AG04449 (cell line): ENCODE measurements around the gene PLEKHA6.

ENCODE experiments used
- CTCF ChIA-PET: fragments of 350-600 bp; formaldehyde crosslinking; extraction: SDS; loops from one replicate; lab custom pipeline; 2021; ENCODE audit warnings: antibody characterized with exemption; lab: Yijun Ruan, JAX
- POLR2A ChIA-PET: fragments of 400-600, 350-600 bp; formaldehyde crosslinking; extraction: SDS; loops from one replicate; lab custom pipeline; 2020; ENCODE audit warnings: antibody characterized with exemption, inconsistent platforms; lab: Yijun Ruan, JAX
- DNase-seq: peaks from one replicate; pipeline ENCODE4 v3.0.0-alpha.2; 2010; ENCODE audit warnings: low read depth, low spot score
- H3K4me3 ChIP-seq: 2 replicates; pipeline ENCODE4 v1.5.1; 2011; ENCODE audit warnings: low read depth, mild to moderate bottlenecking, control low read depth, low read length
- TF ChIP-seq, protein P1 (sequence below): IDR thresholded peaks from one replicate; pipeline ENCODE4 v1.5.1; 2011; ENCODE audit warnings: mild to moderate bottlenecking, moderate library complexity, low read length, control low read depth, inconsistent platforms; ENCODE audit not compliant: insufficient read depth; ENCODE audit errors: missing control alignments

PLEKHA6 gene

DNA sequence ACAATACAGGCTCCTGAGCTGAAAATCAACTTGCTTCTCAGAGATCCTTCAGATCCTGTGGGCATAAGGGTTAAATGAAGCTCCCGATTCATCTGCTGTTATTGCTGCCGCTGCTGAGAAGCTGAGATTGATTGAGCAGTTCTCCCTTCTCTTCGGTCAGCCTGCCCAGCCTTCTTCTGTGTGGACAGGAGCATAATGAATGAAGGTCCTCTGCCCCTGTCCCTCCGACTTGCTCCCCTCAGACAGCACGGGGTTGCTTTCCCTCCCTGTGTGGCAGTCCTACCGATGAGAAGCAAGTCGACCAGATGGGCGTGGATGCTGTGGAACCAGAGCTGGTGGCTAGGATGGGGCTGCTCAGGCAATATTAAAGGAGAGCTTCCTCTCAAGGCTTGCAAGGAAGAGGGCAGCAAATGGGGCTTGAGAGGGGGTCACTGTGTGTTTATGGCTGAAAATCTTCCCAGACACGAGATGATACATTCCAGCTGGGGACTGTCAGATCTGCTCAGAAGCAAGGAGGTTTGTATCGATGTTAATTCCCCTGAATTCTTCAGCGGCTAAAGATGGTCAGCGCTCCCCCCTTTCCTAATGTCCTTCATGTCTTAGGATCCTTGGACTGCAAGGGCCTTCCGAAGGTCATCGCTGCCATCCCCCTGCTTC is 82.0 kb downstream of the PLEKHA6 start:
- ChIA-PET CTCF (interaction anchor here (1.1 to 2.6 kb wide), 2 partner anchors 11 to 19 kb away, joined by 3 to 16 read pairs; no protein-coding TSS in a partner anchor), POLR2A (interaction anchor here (0.7 kb wide), 1 partner anchor 1222 kb away, joined by 3 read pairs; no protein-coding TSS in a partner anchor)
- no peak overlapping the region for H3K4me3 ChIP-seq
- TF ChIP-seq, protein P1, sequence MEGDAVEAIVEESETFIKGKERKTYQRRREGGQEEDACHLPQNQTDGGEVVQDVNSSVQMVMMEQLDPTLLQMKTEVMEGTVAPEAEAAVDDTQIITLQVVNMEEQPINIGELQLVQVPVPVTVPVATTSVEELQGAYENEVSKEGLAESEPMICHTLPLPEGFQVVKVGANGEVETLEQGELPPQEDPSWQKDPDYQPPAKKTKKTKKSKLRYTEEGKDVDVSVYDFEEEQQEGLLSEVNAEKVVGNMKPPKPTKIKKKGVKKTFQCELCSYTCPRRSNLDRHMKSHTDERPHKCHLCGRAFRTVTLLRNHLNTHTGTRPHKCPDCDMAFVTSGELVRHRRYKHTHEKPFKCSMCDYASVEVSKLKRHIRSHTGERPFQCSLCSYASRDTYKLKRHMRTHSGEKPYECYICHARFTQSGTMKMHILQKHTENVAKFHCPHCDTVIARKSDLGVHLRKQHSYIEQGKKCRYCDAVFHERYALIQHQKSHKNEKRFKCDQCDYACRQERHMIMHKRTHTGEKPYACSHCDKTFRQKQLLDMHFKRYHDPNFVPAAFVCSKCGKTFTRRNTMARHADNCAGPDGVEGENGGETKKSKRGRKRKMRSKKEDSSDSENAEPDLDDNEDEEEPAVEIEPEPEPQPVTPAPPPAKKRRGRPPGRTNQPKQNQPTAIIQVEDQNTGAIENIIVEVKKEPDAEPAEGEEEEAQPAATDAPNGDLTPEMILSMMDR = no peak
- DNase-seq = no peak

DNA sequence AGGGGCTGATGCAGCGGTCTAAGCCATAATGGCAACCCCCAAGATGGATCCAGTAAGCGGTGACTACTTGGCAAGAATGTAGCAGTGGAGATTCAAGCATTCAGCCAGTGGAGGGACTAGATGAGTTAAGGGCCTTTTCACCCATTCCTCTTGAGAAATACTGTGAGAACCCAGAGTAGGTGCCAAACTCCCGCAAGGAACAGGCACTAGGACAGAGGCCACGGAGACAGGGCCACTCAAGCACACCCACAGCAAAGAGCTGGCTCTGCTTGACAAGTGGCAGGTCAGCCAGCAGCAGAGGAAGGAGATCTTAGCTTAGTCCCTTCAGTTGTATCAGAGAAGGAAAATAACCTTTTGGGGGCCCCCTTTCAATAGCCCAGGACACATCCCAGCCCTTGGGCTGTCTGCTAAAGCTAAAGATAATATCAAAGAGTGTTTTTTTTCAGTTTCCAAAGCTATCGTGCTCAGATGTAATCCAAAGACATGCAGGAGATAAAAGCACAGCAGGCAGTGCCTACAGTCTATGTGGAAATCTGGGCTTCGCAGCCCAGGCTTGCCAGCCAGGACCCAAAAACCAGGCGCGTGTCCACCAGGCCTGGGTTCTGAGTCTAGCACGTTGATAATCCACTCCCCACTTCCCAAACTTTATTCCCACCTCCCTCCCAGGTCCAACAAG is 83.9 kb downstream of the PLEKHA6 start:
- DNase-seq = no peak
- CTCF ChIA-PET = interaction anchor here (1.0 to 2.6 kb wide), 4 partner anchors 12 to 111 kb away, joined by 3 to 10 read pairs (median 6); no protein-coding TSS in a partner anchor
- POLR2A ChIA-PET = no interaction called here
- no peak overlapping the region for H3K4me3 ChIP-seq
- TF ChIP-seq, protein P1 = no peak

DNA sequence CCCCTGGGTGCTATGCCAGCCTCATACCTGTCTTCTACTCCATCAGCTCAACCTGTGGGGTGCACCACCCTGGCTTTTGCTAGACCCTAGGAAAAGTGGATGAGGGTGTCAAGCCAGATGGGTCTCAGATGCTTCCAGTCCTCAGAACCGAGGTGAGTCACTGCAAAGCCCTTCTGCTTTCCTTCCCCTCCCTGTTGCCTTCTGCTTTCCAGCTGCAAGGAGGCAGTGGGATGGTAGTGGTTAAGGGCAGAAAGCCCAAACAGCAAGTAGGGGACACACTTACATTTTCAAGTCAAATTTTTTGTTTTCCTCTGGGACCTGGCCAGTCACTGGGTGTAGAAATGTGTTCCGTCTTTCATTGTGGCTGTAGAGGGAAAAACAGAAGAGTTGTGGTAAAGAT is 85.3 kb downstream of the PLEKHA6 start:
- no peak for DNase-seq

GRCh38 chr1:204272505-204272904 is 87.2 kb downstream of the PLEKHA6 start:
- CTCF ChIA-PET = interaction anchor here (0.6 to 6.3 kb wide), 6 partner anchors 9 to 110 kb away, joined by 3 to 39 read pairs (median 4); partner anchors contain the start of gene GOLT1A
- no peak overlapping the region for H3K4me3 ChIP-seq
- TF ChIP-seq, protein P1 = no peak
- POLR2A ChIA-PET = no interaction called here
- no peak for DNase-seq

More for the DNA sequence above, 85.3 kb downstream of the PLEKHA6 start:
- CTCF ChIA-PET = interaction anchor here (1.0 to 2.6 kb wide), 5 partner anchors 12 to 109 kb away, joined by 3 to 17 read pairs (median 7); no protein-coding TSS in a partner anchor
- no peak overlapping the region for H3K4me3 ChIP-seq
- POLR2A ChIA-PET = no interaction called here
- TF ChIP-seq, protein P1 = no peak

GRCh38 chr1:204271970-204272369 is 87.8 kb downstream of the PLEKHA6 start:
- ChIA-PET POLR2A (no interaction called here), CTCF (interaction anchor here (0.7 to 6.3 kb wide), 4 partner anchors 9 to 17 kb away, joined by 3 to 39 read pairs (median 12); no protein-coding TSS in a partner anchor)
- no peak overlapping the region for H3K4me3 ChIP-seq
- TF ChIP-seq, protein P1 = no peak
- no peak for DNase-seq

GRCh38 chr1:204268101-204268500 is 91.6 kb downstream of the PLEKHA6 start:
- POLR2A ChIA-PET = no interaction called here
- no peak for DNase-seq
- TF ChIP-seq, protein P1 = no peak
- no peak overlapping the region for H3K4me3 ChIP-seq
- CTCF ChIA-PET = interaction anchor here (1.9 to 15.3 kb wide), 3 partner anchors 10 to 93 kb away, joined by 5 to 335 read pairs (median 39); partner anchors contain the start of gene PLEKHA6
